ENCODE data around the gene C17orf107. TPM values are rescaled to one million over a fixed set of nuclear protein-coding genes. Genes with fewer than 3 reads are reported as not detected.

The C17orf107 gene
- total RNA-seq, 1 experiment from 2014 or later: 0.16 TPM

DNA sequence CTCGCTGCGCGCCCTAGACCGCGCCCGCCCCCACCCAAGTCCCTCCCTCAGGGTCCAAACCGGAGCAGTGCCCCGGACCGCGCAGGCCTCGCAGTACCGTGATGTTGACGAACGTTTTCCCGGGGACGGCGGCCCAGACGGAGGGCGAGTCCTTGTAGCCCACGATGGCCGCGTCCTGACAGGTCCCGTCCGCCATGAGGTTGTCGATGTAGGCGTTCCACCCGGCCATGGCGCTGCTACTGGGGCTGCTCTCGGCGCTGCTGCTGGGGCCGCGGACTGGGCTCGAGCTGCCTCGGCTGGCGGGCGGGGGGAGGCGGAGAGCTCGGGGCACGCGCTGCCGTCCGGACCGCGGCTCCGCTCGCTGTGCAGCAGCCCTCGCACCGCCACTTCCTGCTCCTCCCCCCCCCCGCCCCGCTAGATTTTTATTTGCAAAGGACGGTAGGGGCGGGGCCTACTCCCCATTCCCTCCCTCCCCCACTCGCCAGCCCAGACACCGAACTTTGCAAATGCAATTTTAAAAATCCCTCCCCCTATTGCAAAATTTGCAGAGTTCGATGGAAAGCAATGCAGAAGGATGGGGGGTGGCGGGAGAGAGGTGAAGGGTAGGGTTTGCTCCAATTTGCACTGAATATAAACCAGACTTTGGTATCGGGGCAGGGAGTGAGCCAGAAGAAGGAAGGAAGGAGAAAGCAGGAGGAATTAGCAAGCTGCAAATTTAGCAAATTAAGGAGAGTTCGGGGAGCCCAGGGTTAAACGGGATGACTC lies 49.0 kb downstream of the C17orf107 start, which contains the start of gene PFN1:
PFN1 (minus strand) TSS at position 365 of the 765 bp plus-strand sequence; CDS start at position 229, 136 bp downstream.
- H3K36me3 ChIP-seq: peaks cover 47% of the 10 kb centered on the region
- no peaks in the 10 kb centered on the region for H3K27me3 ChIP-seq
- H3K9me3 ChIP-seq: no peaks in the 10 kb centered on the region
- DNase-seq: peak; percentile 85
- H3K4me3 ChIP-seq: peak within 1 kb of the TSS; percentile 89

DNA sequence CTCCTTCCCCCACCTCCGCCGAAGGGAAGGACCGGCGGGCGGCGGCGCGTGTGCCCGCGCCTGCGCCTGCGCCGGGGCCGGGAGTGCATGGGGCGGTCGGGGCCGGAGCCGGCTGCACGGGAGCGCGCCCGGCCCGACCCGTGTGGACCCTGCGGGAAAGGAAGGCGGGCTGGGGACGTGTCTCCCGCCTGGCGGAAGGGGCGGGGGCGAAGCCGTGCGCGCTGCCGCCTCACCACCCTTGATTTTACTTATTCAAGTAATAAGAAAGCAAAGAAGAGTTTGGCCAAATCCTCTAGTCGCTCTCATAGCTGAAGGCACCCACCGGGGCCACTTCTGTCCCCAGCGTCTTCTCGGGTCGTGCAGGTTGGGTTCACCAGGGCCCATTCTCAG lies 49.6 kb downstream of the C17orf107 start:
- Histone ChIP-seq H3K4me3 (peak overlapping the region; percentile 89), H3K36me3 (peaks cover 41% of the 10 kb centered on the region), H3K27me3 (no peaks in the 10 kb centered on the region), H3K9me3 (no peaks in the 10 kb centered on the region)
- peak; percentile 83 for DNase-seq

GRCh38 chr17:4949321-4950074 lies 50.2 kb downstream of the C17orf107 start:
- DNase-seq: peak; percentile 83
- Histone ChIP-seq H3K9me3 (no peaks in the 10 kb centered on the region), H3K4me3 (peak overlapping the region; percentile 89), H3K27me3 (no peaks in the 10 kb centered on the region), H3K36me3 (peaks cover 35% of the 10 kb centered on the region)

DNA sequence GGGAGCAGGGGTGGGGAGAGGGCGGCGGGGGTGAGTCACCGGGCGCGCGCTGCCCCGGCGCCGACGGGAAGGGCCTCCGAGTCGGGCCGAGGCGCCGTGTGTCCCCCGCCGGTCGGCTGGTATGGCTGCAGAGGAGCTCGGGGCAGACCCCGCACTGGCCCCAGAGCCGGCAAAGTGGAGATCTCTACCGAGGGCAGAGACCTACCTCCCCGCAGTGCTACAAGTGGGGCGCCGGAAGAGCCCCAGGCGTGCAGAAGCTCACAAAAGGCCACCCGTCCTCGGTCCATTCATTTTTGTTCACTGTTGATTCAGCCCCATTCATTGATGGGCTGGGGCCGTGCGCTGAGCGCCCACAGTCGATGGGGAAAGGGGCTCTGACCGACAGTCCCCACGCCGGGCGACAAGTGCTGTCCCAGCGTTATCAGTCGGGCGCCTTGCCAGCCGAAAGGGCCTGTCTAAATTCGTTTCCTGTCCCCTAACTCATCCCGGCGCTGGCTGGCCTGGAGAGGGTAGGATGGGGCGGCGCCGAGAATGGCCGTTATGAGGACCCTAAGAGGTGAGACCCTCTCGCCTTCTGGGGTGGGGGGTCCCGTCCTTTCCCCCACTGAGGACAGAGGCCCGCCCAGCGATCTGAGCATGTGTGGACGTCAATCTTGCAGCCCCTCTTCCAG lies 50.9 kb downstream of the C17orf107 start:
- no peaks in the 10 kb centered on the region for H3K9me3 ChIP-seq
- peak overlapping the region; percentile 89 for H3K4me3 ChIP-seq
- H3K27me3 ChIP-seq: no peaks in the 10 kb centered on the region
- peaks cover 28% of the 10 kb centered on the region for H3K36me3 ChIP-seq
- no peak for DNase-seq

DNA sequence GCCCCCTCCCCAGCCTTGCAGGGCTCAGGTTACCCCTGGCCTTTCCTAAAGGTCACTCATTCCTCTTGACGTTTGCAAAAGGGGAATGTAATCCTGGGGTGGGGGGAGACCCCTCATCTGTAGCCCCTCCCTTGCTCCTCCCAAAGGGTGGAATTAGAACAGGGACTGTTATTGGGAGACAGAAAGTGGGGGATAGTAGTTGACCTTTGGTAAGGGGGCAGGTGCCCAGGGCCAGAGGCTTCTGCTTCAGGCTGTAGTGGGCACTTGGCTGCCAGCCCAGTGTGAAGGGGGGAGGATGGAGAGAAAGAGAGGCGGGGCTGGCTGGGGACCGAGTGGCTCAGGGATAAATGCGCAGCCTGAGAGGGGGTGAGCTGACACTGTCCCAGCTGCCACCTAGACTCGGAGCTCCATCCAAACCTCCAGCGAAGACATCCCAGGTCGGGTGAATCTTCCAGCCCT lies 51.4 kb downstream of the C17orf107 start, which contains the start of gene ENO3:
ENO3 (plus strand) TSS at position 374 of the 459 bp plus-strand sequence. CDS start 711 bp downstream, outside the sequence.
- no peak for DNase-seq
- peaks cover 23% of the 10 kb centered on the region for H3K36me3 ChIP-seq
- no peaks in the 10 kb centered on the region for H3K27me3 ChIP-seq
- peak within 1 kb of the TSS; percentile 89 for H3K4me3 ChIP-seq
- H3K9me3 ChIP-seq: no peaks in the 10 kb centered on the region

GRCh38 chr17:4951486-4951885 lies 52.1 kb downstream of the C17orf107 start:
- no peak for DNase-seq
- Histone ChIP-seq H3K36me3 (peaks cover 15% of the 10 kb centered on the region), H3K9me3 (no peaks in the 10 kb centered on the region), H3K27me3 (no peaks in the 10 kb centered on the region), H3K4me3 (no peak overlapping the region)

Other genes starting within 250 kb of the C17orf107 start
- gene PELP1, start 195.4 kb upstream of the C17orf107 start, total RNA-seq (2014; rRNA removed; shearing (Covaris generic); ENCODE audit: low replicate concordance): 13.6 and 15.7 TPM in 2 replicates
- gene ARRB2, start 188.9 kb upstream of the C17orf107 start, total RNA-seq (2014; rRNA removed; shearing (Covaris generic); ENCODE audit: low replicate concordance): 5.7 and 10.5 TPM in 2 replicates
- 13.2 and 19.4 TPM in 2 replicates for gene MED11, start 168.1 kb upstream of the C17orf107 start, total RNA-seq (2014; rRNA removed; shearing (Covaris generic); ENCODE audit: low replicate concordance)
- 0.30 and 0.33 TPM in 2 replicates for gene ZMYND15, start 159.7 kb upstream of the C17orf107 start, total RNA-seq (2014; rRNA removed; shearing (Covaris generic); ENCODE audit: low replicate concordance)
- gene CXCL16, start 159.6 kb upstream of the C17orf107 start, total RNA-seq (2014; rRNA removed; shearing (Covaris generic); ENCODE audit: low replicate concordance): 1.8 and 3.7 TPM in 2 replicates
- gene TM4SF5, start 127.7 kb upstream of the C17orf107 start, total RNA-seq (2014; rRNA removed; shearing (Covaris generic); ENCODE audit: low replicate concordance): not detected in 2 replicates
- not detected in 2 replicates for gene VMO1, start 113.2 kb upstream of the C17orf107 start, total RNA-seq (2014; rRNA removed; shearing (Covaris generic); ENCODE audit: low replicate concordance)
- not detected in 2 replicates for gene GLTPD2, start 110.6 kb upstream of the C17orf107 start, total RNA-seq (2014; rRNA removed; shearing (Covaris generic); ENCODE audit: low replicate concordance)
- gene PSMB6, start 103.4 kb upstream of the C17orf107 start, total RNA-seq (2014; rRNA removed; shearing (Covaris generic); ENCODE audit: low replicate concordance): 149 and 177 TPM in 2 replicates
- 3.7 and 5.8 TPM in 2 replicates for gene PLD2, start 92.4 kb upstream of the C17orf107 start, total RNA-seq (2014; rRNA removed; shearing (Covaris generic); ENCODE audit: low replicate concordance)
- gene MINK1, start 66.2 kb upstream of the C17orf107 start, total RNA-seq (2014; rRNA removed; shearing (Covaris generic); ENCODE audit: low replicate concordance): 15.1 and 19.1 TPM in 2 replicates
- gene CHRNE, start 3.6 kb downstream of the C17orf107 start, total RNA-seq (2014; rRNA removed; shearing (Covaris generic); ENCODE audit: low replicate concordance): 0.07 TPM in 1 of 2 replicates, not detected in the other
- not detected in 2 replicates for gene GP1BA, start 32.7 kb downstream of the C17orf107 start, total RNA-seq (2014; rRNA removed; shearing (Covaris generic); ENCODE audit: low replicate concordance)
- 48.0 and 87.3 TPM in 2 replicates for gene SLC25A11, start 40.5 kb downstream of the C17orf107 start, total RNA-seq (2014; rRNA removed; shearing (Covaris generic); ENCODE audit: low replicate concordance)
- gene RNF167, start 40.7 kb downstream of the C17orf107 start, total RNA-seq (2014; rRNA removed; shearing (Covaris generic); ENCODE audit: low replicate concordance): 20.4 and 29.9 TPM in 2 replicates
- gene PFN1, start 49.0 kb downstream of the C17orf107 start, total RNA-seq (2014; rRNA removed; shearing (Covaris generic); ENCODE audit: low replicate concordance): 182 and 263 TPM in 2 replicates
- gene ENO3, start 51.6 kb downstream of the C17orf107 start, total RNA-seq (2014; rRNA removed; shearing (Covaris generic); ENCODE audit: low replicate concordance): 1.3 TPM in 1 of 2 replicates, not detected in the other
- gene SPAG7, start 68.3 kb downstream of the C17orf107 start, total RNA-seq (2014; rRNA removed; shearing (Covaris generic); ENCODE audit: low replicate concordance): 32.2 and 88.3 TPM in 2 replicates
- gene CAMTA2, start 88.1 kb downstream of the C17orf107 start, total RNA-seq (2014; rRNA removed; shearing (Covaris generic); ENCODE audit: low replicate concordance): 1.9 and 5.6 TPM in 2 replicates
- gene INCA1, start 98.0 kb downstream of the C17orf107 start, total RNA-seq (2014; rRNA removed; shearing (Covaris generic); ENCODE audit: low replicate concordance): not detected in 2 replicates
- 19.1 and 58.1 TPM in 2 replicates for gene KIF1C, start 98.4 kb downstream of the C17orf107 start, total RNA-seq (2014; rRNA removed; shearing (Covaris generic); ENCODE audit: low replicate concordance)
- not detected in 2 replicates for gene SLC52A1, start 135.9 kb downstream of the C17orf107 start, total RNA-seq (2014; rRNA removed; shearing (Covaris generic); ENCODE audit: low replicate concordance)
- gene ZFP3, start 178.9 kb downstream of the C17orf107 start, total RNA-seq (2014; rRNA removed; shearing (Covaris generic); ENCODE audit: low replicate concordance): 0.40 and 1.4 TPM in 2 replicates
- 10.7 and 15.9 TPM in 2 replicates for gene ZNF232, start 212.3 kb downstream of the C17orf107 start, total RNA-seq (2014; rRNA removed; shearing (Covaris generic); ENCODE audit: low replicate concordance)
- not detected in 2 replicates for gene USP6, start 216.5 kb downstream of the C17orf107 start, total RNA-seq (2014; rRNA removed; shearing (Covaris generic); ENCODE audit: low replicate concordance)

All from MG63 (cell line).